Measurements from ENCODE around the gene PCLO. TPM values are rescaled to one million over a fixed set of nuclear protein-coding genes. Genes with fewer than 3 reads are reported as not detected.

PCLO gene
- total and polyA plus RNA-seq, 4 donors: 19.7 to 53.5 (median 30.3) TPM

GRCh38 chr7:82778021-82778420, 384.7 kb downstream of the PCLO start:
- Histone ChIP-seq H3K27me3 (ENCODE audit: control insufficient read depth, insufficient read depth, low read length) (no peaks in the 10 kb centered on the region), H3K27ac (ENCODE audit: low read depth, low read length) (no peak overlapping the region), H3K36me3 (ENCODE audit: control insufficient read depth, insufficient read depth, low read length) (no peaks in the 10 kb centered on the region), H3K4me3 (ENCODE audit: low read depth, low read length) (no peak overlapping the region), H3K4me1 (ENCODE audit: control insufficient read depth, insufficient read depth, low read length) (no peaks in the 10 kb centered on the region), H3K9me3 (ENCODE audit: control insufficient read depth, insufficient read depth, low read length) (no peaks in the 10 kb centered on the region)
- no CpG with 5 or more reads among the region's 1 CpG for WGBS (ENCODE audit: insufficient coverage)
- no peak for DNase-seq (ENCODE audit: low read depth in 4 of 6, low spot score in 6 of 6)

GRCh38 chr7:82762880-82763279, 399.8 kb downstream of the PCLO start:
- no peaks in the 10 kb centered on the region for H3K4me1 ChIP-seq (ENCODE audit: control insufficient read depth, insufficient read depth, low read length)
- no peak overlapping the region for H3K27ac ChIP-seq (ENCODE audit: low read depth, low read length)
- H3K9me3 ChIP-seq (ENCODE audit: control insufficient read depth, insufficient read depth, low read length): no peaks in the 10 kb centered on the region
- no peak for DNase-seq (ENCODE audit: low read depth in 4 of 6, low spot score in 6 of 6)
- no peaks in the 10 kb centered on the region for H3K36me3 ChIP-seq (ENCODE audit: control insufficient read depth, insufficient read depth, low read length)
- no peak overlapping the region for H3K4me3 ChIP-seq (ENCODE audit: low read depth, low read length)
- H3K27me3 ChIP-seq (ENCODE audit: control insufficient read depth, insufficient read depth, low read length): no peaks in the 10 kb centered on the region
- whole genome bisulfite sequencing (ENCODE audit: insufficient coverage): no CpG with 5 or more reads among the region's 3 CpGs

- Histone ChIP-seq H3K4me3 (ENCODE audit: low read depth, low read length) (no peak overlapping the region), H3K27ac (ENCODE audit: low read depth, low read length) (no peak overlapping the region), H3K4me1 (ENCODE audit: control insufficient read depth, insufficient read depth, low read length) (no peaks in the 10 kb centered on the region), H3K9me3 (ENCODE audit: control insufficient read depth, insufficient read depth, low read length) (no peaks in the 10 kb centered on the region), H3K36me3 (ENCODE audit: control insufficient read depth, insufficient read depth, low read length) (no peaks in the 10 kb centered on the region), H3K27me3 (ENCODE audit: control insufficient read depth, insufficient read depth, low read length) (no peaks in the 10 kb centered on the region)
- no peak for DNase-seq (ENCODE audit: low read depth in 4 of 6, low spot score in 6 of 6)
- WGBS (ENCODE audit: insufficient coverage): no CpG with 5 or more reads among the region's 2 CpGs
These were observed 401.9 kb downstream of the PCLO start for GRCh38 chr7:82760831-82761230.

GRCh38 chr7:82760074-82760473, 402.6 kb downstream of the PCLO start:
- no peaks in the 10 kb centered on the region for H3K27me3 ChIP-seq (ENCODE audit: control insufficient read depth, insufficient read depth, low read length)
- DNase-seq (ENCODE audit: low read depth in 4 of 6, low spot score in 6 of 6): no peak
- no peak overlapping the region for H3K4me3 ChIP-seq (ENCODE audit: low read depth, low read length)
- no peaks in the 10 kb centered on the region for H3K36me3 ChIP-seq (ENCODE audit: control insufficient read depth, insufficient read depth, low read length)
- no peak overlapping the region for H3K27ac ChIP-seq (ENCODE audit: low read depth, low read length)
- H3K4me1 ChIP-seq (ENCODE audit: control insufficient read depth, insufficient read depth, low read length): no peaks in the 10 kb centered on the region
- H3K9me3 ChIP-seq (ENCODE audit: control insufficient read depth, insufficient read depth, low read length): no peaks in the 10 kb centered on the region

GRCh38 chr7:82755705-82756551, 406.8 kb downstream of the PCLO start:
- DNase-seq (ENCODE audit: low read depth in 4 of 6, low spot score in 6 of 6): no peak
- H3K36me3 ChIP-seq (ENCODE audit: control insufficient read depth, insufficient read depth, low read length): no peaks in the 10 kb centered on the region
- no peak overlapping the region for H3K27ac ChIP-seq (ENCODE audit: low read depth, low read length)
- no peaks in the 10 kb centered on the region for H3K4me1 ChIP-seq (ENCODE audit: control insufficient read depth, insufficient read depth, low read length)
- no peaks in the 10 kb centered on the region for H3K9me3 ChIP-seq (ENCODE audit: control insufficient read depth, insufficient read depth, low read length)
- H3K27me3 ChIP-seq (ENCODE audit: control insufficient read depth, insufficient read depth, low read length): no peaks in the 10 kb centered on the region
- no CpG with 5 or more reads among the region's 5 CpGs for WGBS (ENCODE audit: insufficient coverage)
- no peak overlapping the region for H3K4me3 ChIP-seq (ENCODE audit: low read depth, low read length)

GRCh38 chr7:82750007-82750406, 412.7 kb downstream of the PCLO start:
- DNase-seq (ENCODE audit: low read depth in 4 of 6, low spot score in 6 of 6): no peak
- Histone ChIP-seq H3K9me3 (ENCODE audit: control insufficient read depth, insufficient read depth, low read length) (no peaks in the 10 kb centered on the region), H3K27me3 (ENCODE audit: control insufficient read depth, insufficient read depth, low read length) (no peaks in the 10 kb centered on the region), H3K4me3 (ENCODE audit: low read depth, low read length) (no peak overlapping the region), H3K27ac (ENCODE audit: low read depth, low read length) (no peak overlapping the region), H3K36me3 (ENCODE audit: control insufficient read depth, insufficient read depth, low read length) (no peaks in the 10 kb centered on the region), H3K4me1 (ENCODE audit: control insufficient read depth, insufficient read depth, low read length) (no peaks in the 10 kb centered on the region)
- no CpG with 5 or more reads among the region's 2 CpGs for whole genome bisulfite sequencing (ENCODE audit: insufficient coverage)

GRCh38 chr7:82745820-82746219, 416.9 kb downstream of the PCLO start:
- WGBS (ENCODE audit: insufficient coverage): 100% methylated on average over 2 of the region's 3 CpGs
- H3K27me3 ChIP-seq (ENCODE audit: control insufficient read depth, insufficient read depth, low read length): no peaks in the 10 kb centered on the region
- H3K36me3 ChIP-seq (ENCODE audit: control insufficient read depth, insufficient read depth, low read length): no peaks in the 10 kb centered on the region

GRCh38 chr7:82745117-82745516, 417.6 kb downstream of the PCLO start:
- no peaks in the 10 kb centered on the region for H3K36me3 ChIP-seq (ENCODE audit: control insufficient read depth, insufficient read depth, low read length)
- no peak overlapping the region for H3K27ac ChIP-seq (ENCODE audit: low read depth, low read length)
- no peaks in the 10 kb centered on the region for H3K9me3 ChIP-seq (ENCODE audit: control insufficient read depth, insufficient read depth, low read length)
- H3K4me1 ChIP-seq (ENCODE audit: control insufficient read depth, insufficient read depth, low read length): no peaks in the 10 kb centered on the region
- H3K4me3 ChIP-seq (ENCODE audit: low read depth, low read length): no peak overlapping the region
- no peaks in the 10 kb centered on the region for H3K27me3 ChIP-seq (ENCODE audit: control insufficient read depth, insufficient read depth, low read length)
- DNase-seq (ENCODE audit: low read depth in 4 of 6, low spot score in 6 of 6): no peak
- 58% methylated on average over 2 of the region's 2 CpGs for WGBS (ENCODE audit: insufficient coverage)

More at GRCh38 chr7:82745820-82746219, 416.9 kb downstream of the PCLO start:
- no peak overlapping the region for H3K27ac ChIP-seq (ENCODE audit: low read depth, low read length)
- DNase-seq (ENCODE audit: low read depth in 4 of 6, low spot score in 6 of 6): no peak
- H3K4me1 ChIP-seq (ENCODE audit: control insufficient read depth, insufficient read depth, low read length): no peaks in the 10 kb centered on the region
- H3K9me3 ChIP-seq (ENCODE audit: control insufficient read depth, insufficient read depth, low read length): no peaks in the 10 kb centered on the region
- no peak overlapping the region for H3K4me3 ChIP-seq (ENCODE audit: low read depth, low read length)

GRCh38 chr7:82742163-82742562, 420.5 kb downstream of the PCLO start:
- WGBS (ENCODE audit: insufficient coverage): 56% methylated on average over 4 of the region's 4 CpGs
- Histone ChIP-seq H3K4me1 (ENCODE audit: control insufficient read depth, insufficient read depth, low read length) (no peaks in the 10 kb centered on the region), H3K9me3 (ENCODE audit: control insufficient read depth, insufficient read depth, low read length) (no peaks in the 10 kb centered on the region), H3K27me3 (ENCODE audit: control insufficient read depth, insufficient read depth, low read length) (no peaks in the 10 kb centered on the region), H3K4me3 (ENCODE audit: low read depth, low read length) (no peak overlapping the region), H3K27ac (ENCODE audit: low read depth, low read length) (no peak overlapping the region), H3K36me3 (ENCODE audit: control insufficient read depth, insufficient read depth, low read length) (no peaks in the 10 kb centered on the region)
- no peak for DNase-seq (ENCODE audit: low read depth in 4 of 6, low spot score in 6 of 6)

GRCh38 chr7:82741493-82741892, 421.2 kb downstream of the PCLO start:
- Histone ChIP-seq H3K4me3 (ENCODE audit: low read depth, low read length) (no peak overlapping the region), H3K27me3 (ENCODE audit: control insufficient read depth, insufficient read depth, low read length) (no peaks in the 10 kb centered on the region), H3K27ac (ENCODE audit: low read depth, low read length) (no peak overlapping the region), H3K4me1 (ENCODE audit: control insufficient read depth, insufficient read depth, low read length) (no peaks in the 10 kb centered on the region), H3K9me3 (ENCODE audit: control insufficient read depth, insufficient read depth, low read length) (no peaks in the 10 kb centered on the region), H3K36me3 (ENCODE audit: control insufficient read depth, insufficient read depth, low read length) (no peaks in the 10 kb centered on the region)
- DNase-seq (ENCODE audit: low read depth in 4 of 6, low spot score in 6 of 6): no peak
